ENCODE data around the gene RBM47.

GRCh38 chr4:40564004-40564403 is 65.7 kb downstream of the RBM47 start:
- TF ChIP-seq CTCF (IDR thresholded peaks at IDR 0.05), result no peak
- no peak for TF ChIP-seq ZFX (IDR thresholded peaks at IDR 0.05; ENCODE audit: borderline replicate concordance)
